CD4-positive, alpha-beta T cell treated with Interleukin-6 for 4 hours (primary cell): ENCODE data around the gene SNRNP40.
"Not testable (repeated sequence)": the region's sequence is repeated elsewhere in the genome, so short reads cannot be mapped to it uniquely, and the experiment has no call there.

Source experiments
- DNase-seq: peaks from one replicate; pipeline ENCODE4 v3.0.0-alpha.2; 2020; ENCODE audit warnings: mixed read lengths

Gene SNRNP40

GRCh38 chr1:31273619-31274018, 23.0 kb downstream of the SNRNP40 start:
- DNase-seq: no peak

- DNase-seq: no peak
Measured at GRCh38 chr1:31272369-31272768, 24.2 kb downstream of the SNRNP40 start.

GRCh38 chr1:31266547-31266946, 30.0 kb downstream of the SNRNP40 start:
- DNase-seq: no peak

- no peak for DNase-seq
Measured at GRCh38 chr1:31264790-31265386, 31.7 kb downstream of the SNRNP40 start.

- no peak for DNase-seq
Measured at GRCh38 chr1:31263408-31263807, 33.2 kb downstream of the SNRNP40 start.

GRCh38 chr1:31262393-31262792, 34.2 kb downstream of the SNRNP40 start:
- DNase-seq: not testable (repeated sequence)

GRCh38 chr1:31261916-31262315, 34.7 kb downstream of the SNRNP40 start:
- no peak for DNase-seq

- DNase-seq: no peak
Measured at GRCh38 chr1:31259746-31260145, 36.8 kb downstream of the SNRNP40 start.

GRCh38 chr1:31258581-31258980, 38.0 kb downstream of the SNRNP40 start:
- DNase-seq: no peak

GRCh38 chr1:31257213-31257612, 39.4 kb downstream of the SNRNP40 start:
- no peak for DNase-seq

GRCh38 chr1:31249854-31250253, 46.7 kb downstream of the SNRNP40 start:
- DNase-seq: no peak

- DNase-seq: no peak
Measured at GRCh38 chr1:31248276-31248675, 48.3 kb downstream of the SNRNP40 start.

GRCh38 chr1:31244326-31244725, 52.3 kb downstream of the SNRNP40 start:
- DNase-seq: no peak

- no peak for DNase-seq
Measured at GRCh38 chr1:31243501-31244286, 52.9 kb downstream of the SNRNP40 start.

GRCh38 chr1:31241321-31241720, 55.3 kb downstream of the SNRNP40 start:
- no peak for DNase-seq

GRCh38 chr1:31239653-31240241, 56.8 kb downstream of the SNRNP40 start, which contains the start of gene NKAIN1:
NKAIN1 (minus strand) TSS chr1:31239887; CDS start chr1:31239547, 340 bp downstream.
- DNase-seq: no peak

GRCh38 chr1:31238986-31239613, 57.5 kb downstream of the SNRNP40 start:
- no peak for DNase-seq

GRCh38 chr1:31238612-31238985, 58.0 kb downstream of the SNRNP40 start:
- DNase-seq: no peak

GRCh38 chr1:31234870-31235269, 61.7 kb downstream of the SNRNP40 start:
- no peak for DNase-seq

GRCh38 chr1:31234123-31234708, 62.4 kb downstream of the SNRNP40 start:
- no peak for DNase-seq

- no peak for DNase-seq
Measured at GRCh38 chr1:31232689-31233088, 63.9 kb downstream of the SNRNP40 start.

- no peak for DNase-seq
Measured at GRCh38 chr1:31231802-31232201, 64.8 kb downstream of the SNRNP40 start.

GRCh38 chr1:31230378-31230777, 66.2 kb downstream of the SNRNP40 start:
- DNase-seq: no peak
